IPS-15b (cell line): Measurements from ENCODE around the gene RAB11B.
"Not testable (repeated sequence)": the region's sequence is repeated elsewhere in the genome, so short reads cannot be mapped to it uniquely, and the experiment has no call there.

Experiments
- H3K27me3 ChIP-seq: one replicate; pipeline ENCODE4 v1.6.1; 2013; ENCODE audit warnings: low read length; ENCODE audit not compliant: control insufficient read depth, insufficient read depth
- H3K36me3 ChIP-seq: one replicate; pipeline ENCODE4 v1.6.1; 2013; ENCODE audit warnings: low read length; ENCODE audit not compliant: control insufficient read depth, insufficient read depth
- H3K4me1 ChIP-seq: one replicate; pipeline ENCODE4 v1.6.1; 2013; ENCODE audit warnings: mild to moderate bottlenecking, low read length; ENCODE audit not compliant: control insufficient read depth, insufficient read depth
- H3K4me3 ChIP-seq: one replicate; pipeline ENCODE4 v1.5.1; 2013; ENCODE audit warnings: low read depth, low read length
- H3K9ac ChIP-seq: one replicate; pipeline ENCODE4 v1.6.1; 2013; ENCODE audit warnings: low read depth, mild to moderate bottlenecking, low read length
- H3K9me3 ChIP-seq: one replicate; pipeline ENCODE4 v1.6.1; 2013; ENCODE audit warnings: mild to moderate bottlenecking, low read length; ENCODE audit not compliant: control insufficient read depth, insufficient read depth

The RAB11B gene

GRCh38 chr19:8373867-8374813 lies 16.0 kb upstream of the RAB11B start:
- no peak overlapping the region for H3K4me3 ChIP-seq
- H3K9ac ChIP-seq = no peak overlapping the region
- H3K9me3 ChIP-seq = no peaks in the 10 kb centered on the region

GRCh38 chr19:8375766-8376165 lies 14.4 kb upstream of the RAB11B start:
- H3K36me3 ChIP-seq = peaks cover 13% of the 10 kb centered on the region
- not testable (repeated sequence) for H3K9ac ChIP-seq, H3K4me3 ChIP-seq, H3K4me1 ChIP-seq, H3K9me3 ChIP-seq, H3K27me3 ChIP-seq

More at GRCh38 chr19:8373867-8374813, 16.0 kb upstream of the RAB11B start:
- Histone ChIP-seq H3K36me3 (peaks cover 14% of the 10 kb centered on the region), H3K4me1 (no peaks in the 10 kb centered on the region), H3K27me3 (no peaks in the 10 kb centered on the region)

GRCh38 chr19:8376373-8376974 lies 13.7 kb upstream of the RAB11B start:
- H3K4me1 ChIP-seq, H3K36me3 ChIP-seq, H3K9ac ChIP-seq, H3K9me3 ChIP-seq, H3K4me3 ChIP-seq, H3K27me3 ChIP-seq: not testable (repeated sequence)

- peaks cover 8% of the 10 kb centered on the region for H3K36me3 ChIP-seq
- H3K9me3 ChIP-seq = no peaks in the 10 kb centered on the region
- H3K4me1 ChIP-seq = no peaks in the 10 kb centered on the region
- no peaks in the 10 kb centered on the region for H3K27me3 ChIP-seq
- H3K4me3 ChIP-seq = no peak overlapping the region
- no peak overlapping the region for H3K9ac ChIP-seq
Observed at GRCh38 chr19:8377598-8377997, 12.6 kb upstream of the RAB11B start.

- not testable (repeated sequence) for H3K9ac ChIP-seq, H3K36me3 ChIP-seq, H3K9me3 ChIP-seq, H3K4me3 ChIP-seq, H3K4me1 ChIP-seq, H3K27me3 ChIP-seq
Observed at GRCh38 chr19:8379156-8379891, 10.8 kb upstream of the RAB11B start.

- H3K4me1 ChIP-seq, H3K36me3 ChIP-seq, H3K9me3 ChIP-seq: not testable (repeated sequence)
Observed at GRCh38 chr19:8384569-8384968, 5.6 kb upstream of the RAB11B start.

GRCh38 chr19:8385103-8385502 lies 5.1 kb upstream of the RAB11B start:
- H3K9me3 ChIP-seq, H3K36me3 ChIP-seq, H3K9ac ChIP-seq, H3K27me3 ChIP-seq, H3K4me1 ChIP-seq, H3K4me3 ChIP-seq: not testable (repeated sequence)

More at GRCh38 chr19:8384569-8384968, 5.6 kb upstream of the RAB11B start:
- H3K4me3 ChIP-seq, H3K27me3 ChIP-seq, H3K9ac ChIP-seq: not testable (repeated sequence)

- H3K36me3 ChIP-seq, H3K27me3 ChIP-seq, H3K9me3 ChIP-seq, H3K9ac ChIP-seq, H3K4me3 ChIP-seq, H3K4me1 ChIP-seq: not testable (repeated sequence)
Observed at GRCh38 chr19:8385566-8385965, 4.6 kb upstream of the RAB11B start.

GRCh38 chr19:8386419-8386818 lies 3.7 kb upstream of the RAB11B start:
- H3K9ac ChIP-seq, H3K4me1 ChIP-seq, H3K4me3 ChIP-seq, H3K36me3 ChIP-seq, H3K9me3 ChIP-seq, H3K27me3 ChIP-seq: not testable (repeated sequence)

GRCh38 chr19:8386990-8387389 lies 3.2 kb upstream of the RAB11B start:
- Histone ChIP-seq H3K4me3 (no peak overlapping the region), H3K27me3 (no peaks in the 10 kb centered on the region), H3K4me1 (no peaks in the 10 kb centered on the region), H3K36me3 (no peaks in the 10 kb centered on the region), H3K9ac (no peak overlapping the region), H3K9me3 (no peaks in the 10 kb centered on the region)

- H3K9ac ChIP-seq = no peak overlapping the region
- H3K36me3 ChIP-seq = no peaks in the 10 kb centered on the region
- H3K4me3 ChIP-seq = no peak overlapping the region
- H3K4me1 ChIP-seq = no peaks in the 10 kb centered on the region
- H3K9me3 ChIP-seq = no peaks in the 10 kb centered on the region
- no peaks in the 10 kb centered on the region for H3K27me3 ChIP-seq
Observed at GRCh38 chr19:8387688-8388611, 2.2 kb upstream of the RAB11B start.
